ENCODE measurements around the gene FMN1.

GRCh38 chr15:33001926-33002325 lies 192.6 kb downstream of the FMN1 start:
- no peak for TF ChIP-seq SUPT20H (IDR thresholded peaks at IDR 0.05; ENCODE audit: borderline replicate concordance, control insufficient read depth, low read depth, low read length)
- no peak for TF ChIP-seq POLR2A (IDR thresholded peaks at IDR 0.05; ENCODE audit: low read depth, low read length)
- no peak for TF ChIP-seq NRF1 (conservative IDR thresholded peaks at IDR 0.05; ENCODE audit: low read depth, low read length)
- no peak for TF ChIP-seq PAX8 (IDR thresholded peaks at IDR 0.05)
- TF ChIP-seq CTCF (IDR thresholded peaks at IDR 0.05 in 2 of 3, conservative IDR thresholded peaks at IDR 0.05 in 1 of 3; ENCODE audit: control insufficient read depth in 2 of 3, extremely low read depth in 1 of 3, insufficient read depth in 1 of 3, low read depth in 3 of 3, low read length in 3 of 3), result no peak
- TF ChIP-seq, protein P1, sequence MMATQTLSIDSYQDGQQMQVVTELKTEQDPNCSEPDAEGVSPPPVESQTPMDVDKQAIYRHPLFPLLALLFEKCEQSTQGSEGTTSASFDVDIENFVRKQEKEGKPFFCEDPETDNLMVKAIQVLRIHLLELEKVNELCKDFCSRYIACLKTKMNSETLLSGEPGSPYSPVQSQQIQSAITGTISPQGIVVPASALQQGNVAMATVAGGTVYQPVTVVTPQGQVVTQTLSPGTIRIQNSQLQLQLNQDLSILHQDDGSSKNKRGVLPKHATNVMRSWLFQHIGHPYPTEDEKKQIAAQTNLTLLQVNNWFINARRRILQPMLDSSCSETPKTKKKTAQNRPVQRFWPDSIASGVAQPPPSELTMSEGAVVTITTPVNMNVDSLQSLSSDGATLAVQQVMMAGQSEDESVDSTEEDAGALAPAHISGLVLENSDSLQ (IDR thresholded peaks at IDR 0.05), result no peak
- no peak for TF ChIP-seq REST (IDR thresholded peaks at IDR 0.05; ENCODE audit: low read depth, low read length)
- no peak for TF ChIP-seq E2F4 (IDR thresholded peaks at IDR 0.05; ENCODE audit: low read depth, low read length)
- TF ChIP-seq MYC (IDR thresholded peaks at IDR 0.05; ENCODE audit: insufficient read depth, insufficient read length, insufficient replicate concordance, low read length, severe bottlenecking), result no peak

All from GM12878 (cell line).